K562 (cell line): Measurements from ENCODE around the gene NQO2. TPM values are rescaled to one million over a fixed set of nuclear protein-coding genes. Genes with fewer than 3 reads are reported as not detected.

Experiments used
- BHLHE40 ChIP-seq: IDR thresholded peaks from 2 replicates; pipeline ENCODE4 v1.6.1; 2011; ENCODE audit warnings: low read length, improper control_type of control experiment
- CBX2 ChIP-seq: fragments of 200-600 bp; sonication (generic); IDR thresholded peaks from one replicate; pipeline ENCODE4 v1.6.1; 2012; ENCODE audit warnings: mild to moderate bottlenecking, low read length, inconsistent platforms; ENCODE audit not compliant: insufficient read depth, poor library complexity, severe bottlenecking
- CBX8 ChIP-seq: fragments of 200-600 bp; sonication (generic); IDR thresholded peaks from 2 replicates; pipeline ENCODE4 v1.6.1; 2012; ENCODE audit warnings: borderline replicate concordance, mixed run types, low read depth, mild to moderate bottlenecking, moderate library complexity, mixed read lengths, low read length, control low read depth, inconsistent platforms; ENCODE audit not compliant: poor library complexity, severe bottlenecking; ENCODE audit errors: extremely low read depth
- EP300 ChIP-seq: IDR thresholded peaks from 2 replicates; pipeline ENCODE4 v1.6.1; 2012; ENCODE audit warnings: low read length, improper control_type of control experiment
- ETV5 ChIP-seq: sonication (generic); formaldehyde crosslinking; IDR thresholded peaks from 2 replicates; pipeline ENCODE4 v1.4.0; 2020; ENCODE audit warnings: low read depth, mild to moderate bottlenecking, missing genetic modification reagents
- IRF9 ChIP-seq: fragments of 450-650 bp; IDR thresholded peaks from 2 replicates; pipeline ENCODE4 v1.6.1; 2016; ENCODE audit warnings: missing biosample characterization, missing genetic modification characterization
- MLLT1 ChIP-seq, 2 experiments: fragments of 450-650 bp; IDR thresholded peaks; 2 replicates each; pipeline ENCODE4 v1.6.1; 2016
- SP1 ChIP-seq: sonication (generic); formaldehyde crosslinking; IDR thresholded peaks from 2 replicates; pipeline ENCODE4 v1.8.1; 2022; ENCODE audit warnings: mild to moderate bottlenecking, missing genetic modification reagents
- SREBF1 ChIP-seq: fragments of 150-350 bp; IDR thresholded peaks from 2 replicates; pipeline ENCODE4 v1.6.1; 2014; ENCODE audit warnings: antibody characterized with exemption, low read depth, low read length, borderline replicate concordance
- TRIM24 ChIP-seq, 2 experiments: fragments of 450-650 bp; IDR thresholded peaks; 2 replicates each; pipeline ENCODE4 v1.6.1; 2016
- USF2 ChIP-seq: sonication (generic); formaldehyde crosslinking; IDR thresholded peaks from 2 replicates; pipeline ENCODE4 v1.5.0; 2020; ENCODE audit warnings: missing genetic modification reagents
- ZBED1 ChIP-seq: IDR thresholded peaks from 2 replicates; pipeline ENCODE4 v1.6.1; 2014
- ZNF134 ChIP-seq: fragments of 250-450 bp; sonication (Bioruptor Pico); conservative IDR thresholded peaks from 2 replicates; pipeline ENCODE4 v1.4.0; 2020
- ZNF143 ChIP-seq: sonication (generic); formaldehyde crosslinking; IDR thresholded peaks from 2 replicates; pipeline ENCODE4 v1.9.0; 2022; ENCODE audit warnings: mild to moderate bottlenecking, missing genetic modification reagents
- ZNF232 ChIP-seq: sonication (generic); formaldehyde crosslinking; IDR thresholded peaks from 2 replicates; pipeline ENCODE4 v1.8.0; 2022; ENCODE audit warnings: mild to moderate bottlenecking, missing genetic modification reagents
- ZNF24 ChIP-seq: fragments of 450-650 bp; IDR thresholded peaks from 2 replicates; pipeline ENCODE4 v1.6.1; 2016
- polyA plus RNA-seq, 8 experiments: library from polyadenylated mRNA; depleted of rRNA in 4 of 8; stranded (reverse) in 5 of 8; unstranded in 3 of 8; fragments of >200 nt; fragmentation: Nextera tagmentation in 2 of 8; fragmentation: Illumina TruSeq in 1 of 8; extraction: Ambion mirVana in 2 of 8; extraction: Trizol in 1 of 8; gene quantifications; 2 replicates each; pipeline versions ENCODE4 v1.2.1 to v1.2.3, GENCODE V29; 2011 to 2014; ENCODE audit warnings: inconsistent platforms in 1 of 8, missing spikeins in 1 of 8
- total RNA-seq, 7 experiments: library from RNA; depleted of rRNA in 6 of 7; stranded (reverse); fragments of >200 nt in 6 of 7; fragmentation: Illumina TruSeq in 2 of 7; extraction: Trizol in 2 of 7; gene quantifications; 2 replicates each; pipeline versions ENCODE4 v1.2.1 to v1.2.3, GENCODE V29; 2011 to 2021; ENCODE audit warnings: low replicate concordance in 1 of 7

NQO2 gene
- total and polyA plus RNA-seq, 9 of the 15 experiments (the other 6 are each of a cell fraction or from before 2014, with no cell fraction given), result 54.6 to 214 (median 116) TPM

GRCh38 chr6:2988426-2989331, 11.0 kb upstream of the NQO2 start (continued):
- peak; percentile 38; the same call in 1 of the 2 replicates for TF ChIP-seq ZNF143 (CRISPR knock-in tag)
- TF ChIP-seq SREBF1, result 0 out of 2 replicates have a peak, but pooled peaks have one; percentile 17
- TF ChIP-seq USF2 (CRISPR knock-in tag), result no peak
- peak in 1 of 2 experiments; percentile 61; a peak in 2 of 4 replicates for TF ChIP-seq MLLT1 (IDR thresholded peaks at IDR 0.05)
- TF ChIP-seq CBX8, result no peak
- peak; percentile 93 for TF ChIP-seq BHLHE40
- no peak; the same call in 1 of the 2 replicates for TF ChIP-seq SP1 (CRISPR knock-in tag)
- no peak for TF ChIP-seq CBX2
- peak; percentile 19; the same call in 1 of the 2 replicates for TF ChIP-seq ZBED1
- no peak for TF ChIP-seq ZNF134
- TF ChIP-seq IRF9 (tag), result no peak
- TF ChIP-seq ETV5 (CRISPR knock-in tag), result no peak; the same call in none of the 2 replicates
- TF ChIP-seq EP300, result peak; percentile 26; the same call in 1 of the 2 replicates
- no peak for TF ChIP-seq TRIM24 (IDR thresholded peaks at IDR 0.05)
- no peak; the same call in 1 of the 2 replicates for TF ChIP-seq ZNF24
- peak; percentile 49 for TF ChIP-seq ZNF232 (CRISPR knock-in tag)
